HG03196 (cell line): ENCODE data around the gene KIF26A.

Source experiments
- ATAC-seq: cut with Tn5 transposase; IDR thresholded peaks from one replicate; pipeline ENCODE4 v1.9.1; 2021; ENCODE audit not compliant: unreplicated experiment

Gene KIF26A

GRCh38 chr14:104190396-104191000, 52.1 kb downstream of the KIF26A start:
- no peak for ATAC-seq

GRCh38 chr14:104191409-104191997, 53.1 kb downstream of the KIF26A start:
- ATAC-seq = no peak

DNA sequence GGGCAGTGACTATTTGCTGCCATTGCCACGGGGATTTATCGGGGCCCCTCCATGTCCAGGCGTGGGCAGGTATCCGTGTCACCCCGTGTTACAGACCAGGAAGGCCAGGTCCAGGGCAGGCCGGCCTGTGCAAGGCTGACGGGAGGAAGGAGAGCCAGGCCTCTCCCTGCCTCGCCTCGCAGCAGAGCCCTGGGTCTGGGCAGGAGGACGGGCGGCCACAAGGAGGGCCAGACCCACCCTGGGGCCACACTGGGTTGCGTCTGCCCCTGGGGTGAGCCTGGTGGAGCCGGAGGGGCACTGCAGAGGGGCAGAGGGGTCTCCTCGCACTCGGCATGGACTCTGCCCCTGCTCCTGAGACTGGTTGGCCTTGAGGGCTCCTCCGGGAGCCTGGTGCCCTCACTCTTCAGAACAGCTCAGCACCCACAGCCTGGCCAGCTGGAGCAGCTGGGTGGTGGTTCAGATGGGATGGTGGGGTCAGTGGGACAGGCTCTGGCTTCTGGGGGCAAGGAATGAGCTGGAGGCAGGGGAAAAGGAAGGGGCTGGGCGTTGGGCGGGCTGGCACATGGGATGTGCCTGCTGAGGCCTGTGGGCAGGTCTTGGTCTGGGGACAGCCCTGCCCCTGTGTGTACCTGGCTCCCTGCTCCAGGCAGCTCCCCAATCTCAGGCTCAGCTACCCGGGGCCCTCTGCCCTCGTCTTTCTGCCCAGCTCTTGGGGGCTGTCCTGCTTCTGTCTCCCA, 53.9 kb downstream of the KIF26A start:
- ATAC-seq = no peak

DNA sequence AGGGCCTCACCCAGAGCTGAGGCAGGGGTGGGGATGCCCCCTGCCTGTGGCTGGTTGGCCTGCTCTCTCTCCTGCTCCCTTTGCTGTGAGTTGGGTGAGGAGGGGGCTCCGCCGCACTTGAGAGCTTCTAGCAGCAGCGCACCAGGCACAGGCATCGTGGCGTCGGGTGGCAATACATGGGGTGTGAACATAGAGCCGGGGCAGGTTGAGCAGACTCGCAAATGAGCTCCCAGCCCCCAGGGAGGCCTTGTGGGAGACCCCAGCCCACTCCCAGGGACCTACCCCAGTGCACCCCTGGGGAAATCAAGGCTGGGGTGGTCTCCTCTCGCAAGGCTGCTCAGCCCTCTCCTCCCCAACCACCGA, 54.5 kb downstream of the KIF26A start:
- ATAC-seq = no peak

DNA sequence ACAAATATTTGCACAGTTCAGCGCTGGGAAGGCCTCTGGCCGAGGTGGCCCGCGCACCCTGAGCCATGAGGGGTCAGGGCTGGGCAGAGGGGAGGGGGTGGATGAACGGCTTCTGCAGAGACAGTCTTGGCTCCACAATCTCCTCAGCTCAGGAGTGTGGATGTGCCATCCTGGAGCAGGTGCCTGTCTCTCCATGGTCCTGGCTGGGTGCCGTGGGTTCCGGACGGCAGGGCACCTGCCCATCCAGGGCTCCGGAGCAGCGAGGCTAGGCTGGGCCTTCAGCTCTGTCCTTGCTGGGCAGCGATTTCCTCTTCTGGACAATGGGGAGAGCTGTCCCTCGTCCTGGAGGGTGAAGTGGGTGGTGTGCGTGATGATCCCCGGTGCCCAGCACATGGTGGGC, 55.6 kb downstream of the KIF26A start:
- no peak for ATAC-seq

DNA sequence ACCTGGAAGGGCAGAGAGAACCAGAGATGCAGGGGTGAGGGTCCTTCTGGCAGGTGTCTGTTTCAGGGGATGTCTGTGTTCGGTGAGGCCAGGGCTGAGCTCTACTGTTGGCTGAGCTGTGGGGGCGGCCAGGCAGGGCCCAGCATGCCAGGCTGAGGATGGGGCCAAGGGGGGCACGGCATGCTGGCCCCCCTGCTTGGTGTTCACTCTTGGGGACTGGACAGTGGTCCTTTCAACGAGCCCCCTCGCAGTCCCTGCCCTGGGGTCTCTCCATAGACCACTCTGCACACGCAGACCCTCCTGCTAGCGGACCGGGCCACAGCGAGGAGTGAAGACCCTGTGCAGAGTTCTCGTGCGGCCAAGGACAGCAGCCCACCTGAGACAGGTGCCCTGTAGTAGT, 56.3 kb downstream of the KIF26A start:
- no peak for ATAC-seq

GRCh38 chr14:104195361-104195760, 57.0 kb downstream of the KIF26A start:
- ATAC-seq = no peak

DNA sequence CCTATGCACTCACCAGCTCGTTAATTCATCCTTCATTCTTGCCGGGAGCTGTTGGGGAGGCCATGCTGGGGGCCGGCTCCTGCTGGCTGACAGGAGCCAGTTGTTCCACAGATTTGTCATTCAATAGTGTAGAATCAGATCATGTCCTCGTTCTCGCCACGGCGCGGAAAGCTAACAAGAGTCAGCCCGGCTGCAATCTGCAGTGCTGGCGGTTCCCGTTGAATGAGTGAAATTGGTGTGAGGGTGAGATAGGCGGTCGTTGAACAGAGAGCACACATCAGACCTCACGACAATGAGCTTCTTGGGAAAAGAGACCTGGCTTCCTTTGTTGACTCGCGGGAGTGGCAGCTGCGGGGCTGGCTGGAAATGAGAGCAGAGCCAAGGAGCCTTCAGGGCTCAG, 57.5 kb downstream of the KIF26A start:
- no peak for ATAC-seq

DNA sequence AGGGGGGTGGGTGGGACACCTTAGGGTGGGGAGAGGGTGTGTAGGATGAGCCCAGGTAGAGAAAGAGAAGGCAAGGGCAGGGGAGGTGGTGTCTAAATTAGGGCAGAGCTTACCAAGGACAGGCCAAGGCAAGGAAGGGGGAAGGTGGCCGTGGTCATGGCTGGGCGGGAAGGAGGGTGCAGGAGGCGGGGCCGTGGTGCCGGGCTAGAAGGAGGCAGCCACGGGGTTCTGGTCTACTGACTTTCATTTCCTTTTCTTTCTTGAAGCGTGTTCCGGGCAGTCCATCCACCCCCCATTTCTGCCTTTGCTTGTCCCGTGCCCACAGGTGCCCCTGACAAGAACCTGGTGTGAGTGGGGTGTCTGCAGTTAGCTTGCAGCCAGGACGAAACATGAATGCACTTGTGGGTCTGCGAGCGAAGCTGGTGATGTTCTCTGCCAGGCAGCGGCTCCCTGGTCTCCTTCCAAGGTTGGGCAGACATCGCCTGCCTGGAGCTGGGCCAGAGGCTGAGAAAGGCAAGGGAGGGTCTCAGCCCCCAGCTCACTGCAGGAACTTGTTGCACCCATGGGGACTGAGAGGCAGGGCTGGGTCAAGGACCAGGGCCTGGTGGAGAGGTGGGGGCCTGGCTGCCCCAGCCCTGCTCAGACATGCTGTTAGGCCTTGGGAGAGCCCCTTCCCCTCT, 58.2 kb downstream of the KIF26A start:
- no peak for ATAC-seq

DNA sequence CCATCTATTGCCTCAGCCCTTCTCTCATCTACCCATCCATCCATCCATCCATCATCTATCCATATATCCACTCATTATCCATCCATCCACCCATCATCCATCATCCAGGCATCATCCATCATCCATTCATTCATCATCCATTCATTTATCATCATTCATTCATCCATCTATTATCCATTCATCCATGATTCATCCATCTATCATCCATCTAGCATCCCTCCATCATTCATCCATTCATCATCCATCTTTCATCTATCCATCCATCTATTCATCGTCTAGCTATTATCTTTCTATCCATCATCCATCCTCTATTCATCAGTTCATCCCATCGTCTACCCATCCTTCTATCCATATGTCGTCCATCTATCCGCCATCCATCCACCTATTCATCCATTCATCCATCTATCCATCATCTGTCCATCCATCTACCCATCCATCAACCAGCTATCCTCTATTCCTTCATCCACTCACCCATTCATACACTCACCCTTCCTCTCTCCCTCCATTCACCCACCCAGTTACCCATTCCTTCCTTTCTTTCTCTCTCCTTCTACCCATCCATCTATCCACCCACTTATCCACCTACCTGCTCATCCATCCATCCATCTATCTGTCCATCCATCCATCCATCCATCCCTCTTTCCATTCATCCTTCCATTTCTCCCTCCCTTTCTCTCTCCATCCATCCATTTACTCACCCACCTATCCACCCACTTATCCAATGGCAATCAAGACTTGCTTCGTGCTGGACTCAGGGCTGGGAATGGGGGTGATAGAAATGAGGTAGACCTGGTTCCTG, 59.3 kb downstream of the KIF26A start:
- no peak for ATAC-seq

DNA sequence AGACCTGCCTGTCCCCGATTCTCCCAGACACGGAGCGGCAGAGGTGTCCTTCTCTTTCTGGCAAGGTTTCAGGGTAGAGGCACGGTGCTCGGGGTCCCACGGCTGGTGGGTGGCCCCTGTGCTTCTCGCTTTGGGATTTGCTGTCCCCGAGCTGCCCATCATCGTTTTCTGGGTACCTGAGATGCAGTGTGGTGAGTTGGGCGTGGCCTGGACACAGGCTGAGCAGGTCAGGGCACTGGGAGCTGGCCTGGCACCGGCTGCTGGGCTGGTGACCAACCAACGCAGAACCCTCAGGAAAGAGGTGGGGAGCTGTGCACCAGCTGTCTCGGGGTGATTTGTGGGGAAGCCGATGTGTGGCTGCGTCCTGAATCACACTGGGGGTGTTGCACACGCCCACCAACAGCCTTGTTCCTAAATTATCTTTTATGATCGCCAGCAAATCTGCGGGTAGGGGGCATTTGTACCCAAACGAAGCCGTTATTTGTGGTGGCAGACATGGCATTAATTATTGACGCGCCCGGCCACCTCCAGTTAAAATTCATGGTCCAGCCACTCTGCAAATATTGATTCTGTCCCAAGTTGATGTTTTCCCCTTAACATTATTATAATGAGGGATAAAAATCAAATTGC, 61.0 kb downstream of the KIF26A start:
- ATAC-seq = no peak

- no peak for ATAC-seq
These were observed 61.7 kb downstream of the KIF26A start for GRCh38 chr14:104200106-104200505.

DNA sequence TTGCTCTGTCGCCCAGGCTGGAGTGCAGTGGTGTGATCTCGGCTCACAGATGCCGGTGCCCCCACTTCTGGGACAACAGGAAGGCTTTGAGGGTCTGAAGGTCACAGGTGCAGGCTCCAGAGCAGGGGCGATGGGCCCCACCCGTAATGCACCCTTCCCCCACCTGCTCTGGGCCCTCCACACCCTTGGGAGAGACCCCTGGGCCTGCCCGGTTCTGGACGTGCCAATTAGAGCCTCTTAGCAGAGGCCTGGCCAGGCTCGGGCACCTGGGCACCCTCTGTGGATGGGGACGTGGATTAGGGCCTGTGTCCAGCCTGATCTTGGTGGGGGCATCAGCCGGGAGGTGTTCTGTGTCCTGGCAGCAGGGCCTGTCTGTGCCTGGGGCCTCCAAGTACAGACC, 62.2 kb downstream of the KIF26A start:
- ATAC-seq = no peak

GRCh38 chr14:104201063-104201462, 62.7 kb downstream of the KIF26A start:
- no peak for ATAC-seq

DNA sequence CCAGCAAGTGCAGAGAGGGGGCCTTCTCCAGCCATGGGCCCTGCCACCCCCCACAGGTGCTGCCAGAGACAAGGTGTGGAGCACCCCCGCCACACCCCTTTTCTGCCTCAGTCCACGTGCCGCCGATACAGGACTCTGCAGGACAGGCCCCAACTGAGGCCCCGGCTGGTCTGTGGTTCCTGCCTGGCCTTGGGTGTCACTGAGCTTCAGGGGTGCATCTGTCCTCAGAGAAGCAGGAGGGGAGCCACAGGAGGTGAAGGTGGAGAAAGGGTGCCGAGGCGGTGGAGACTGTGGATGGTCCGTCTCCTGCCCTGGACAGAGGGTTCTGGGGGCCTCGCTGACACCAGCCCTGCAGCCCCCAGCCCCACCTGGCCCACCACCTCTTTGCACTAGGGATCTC, 63.1 kb downstream of the KIF26A start:
- ATAC-seq = no peak

DNA sequence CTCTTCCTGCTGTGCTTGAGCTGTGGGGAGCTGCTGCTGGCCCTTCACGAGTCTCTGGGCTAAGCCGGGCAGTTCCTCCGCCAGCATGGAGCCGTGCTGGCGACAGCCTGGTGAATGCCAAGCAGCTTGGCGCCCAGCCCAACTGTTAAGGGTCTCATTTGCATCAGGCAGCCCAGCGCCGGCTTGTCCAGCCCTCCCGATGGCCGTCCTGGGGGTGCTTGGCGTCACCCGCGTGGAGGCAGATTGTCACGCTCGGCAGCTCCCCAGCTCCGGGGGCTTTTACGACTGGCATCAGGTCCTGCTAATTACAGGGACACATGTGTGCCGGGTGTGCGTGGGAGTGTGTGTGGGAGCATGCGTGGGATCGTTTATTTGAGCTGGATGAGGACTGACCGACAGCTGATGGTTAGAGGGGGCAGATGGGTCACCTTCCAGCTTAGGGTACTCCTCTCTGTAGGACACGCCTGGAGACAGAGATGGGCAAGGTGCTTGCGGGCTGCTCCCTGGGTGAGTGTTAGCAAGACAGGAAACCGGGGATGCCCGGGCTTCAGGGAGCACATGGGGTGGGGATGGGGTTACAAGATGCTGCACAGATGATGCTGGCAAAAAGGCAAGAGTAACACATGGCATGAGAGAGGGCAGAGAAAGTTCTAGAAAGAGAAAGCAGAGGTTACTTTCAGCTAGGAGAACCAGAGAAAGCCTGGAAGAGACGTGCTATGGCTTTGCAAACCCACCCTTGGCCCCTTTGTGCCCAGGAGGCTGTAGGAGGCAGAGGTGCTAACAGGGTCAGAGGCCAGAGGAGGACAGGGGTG, 64.1 kb downstream of the KIF26A start:
- ATAC-seq = no peak

DNA sequence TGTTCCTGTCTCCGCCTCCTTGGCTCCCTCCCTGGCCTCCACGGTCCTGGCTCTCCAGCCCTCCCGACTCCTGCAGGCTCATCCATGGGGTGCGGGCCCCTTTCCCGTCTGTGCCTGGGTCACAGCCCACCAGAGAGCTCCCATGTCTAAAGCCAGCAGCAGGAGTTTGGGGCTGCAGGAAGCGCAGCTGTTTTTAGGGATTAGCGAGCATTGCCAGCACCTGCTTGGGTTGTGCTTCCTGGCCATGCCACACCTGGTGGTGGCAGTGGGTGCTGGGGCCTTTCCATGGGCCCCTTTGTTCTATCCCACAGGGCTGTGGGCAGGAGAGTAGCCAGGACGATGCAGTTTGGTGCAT, 64.7 kb downstream of the KIF26A start:
- no peak for ATAC-seq

GRCh38 chr14:104204660-104205149, 66.3 kb downstream of the KIF26A start:
- ATAC-seq = no peak

DNA sequence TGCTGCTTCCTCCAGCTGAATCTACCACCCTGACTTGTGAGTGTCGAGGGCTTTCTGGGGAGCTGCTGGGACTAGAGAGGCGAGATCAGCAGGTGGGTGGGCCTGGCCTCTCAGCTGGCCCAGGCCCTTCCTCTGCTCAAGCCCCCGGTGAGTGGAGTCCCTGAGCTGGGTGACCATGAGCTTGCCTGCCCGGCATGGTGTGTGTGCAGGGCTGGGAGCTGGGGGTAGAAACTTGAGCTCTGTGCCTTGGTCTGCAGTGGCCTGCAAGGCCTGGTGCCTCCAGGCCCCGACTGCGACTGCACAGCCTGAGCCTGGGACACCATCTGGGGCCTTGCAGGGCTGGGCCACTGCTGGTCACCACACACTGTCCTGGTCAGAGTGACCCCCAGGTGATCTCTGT, 67.4 kb downstream of the KIF26A start:
- ATAC-seq = no peak
